Small intestine (tissue), 7 donors: Measurements from ENCODE around the gene DGKQ. TPM values are rescaled to one million over a fixed set of nuclear protein-coding genes. Genes with fewer than 3 reads are reported as not detected.

Experiments
- DNase-seq, 2 donors: peaks; one replicate each; pipeline versions ENCODE4 v3.0.0 to v3.0.0-alpha.2; 2013
- FAIRE-seq: peaks from 2 replicates; lab custom pipeline; 2012; peaks lifted over from hg19 to GRCh38; lab: Jason Lieb, UNC
- H3K27ac ChIP-seq, 3 donors: one replicate each; pipeline ENCODE4 v1.5.1; 2013; ENCODE audit warnings: low read length in 2 of 3, mild to moderate bottlenecking in 2 of 3, control low read depth in 1 of 3, inconsistent platforms in 1 of 3, low read depth in 1 of 3, moderate library complexity in 1 of 3
- H3K27me3 ChIP-seq, 3 donors: one replicate each; pipeline ENCODE4 v1.6.1; 2013; ENCODE audit warnings: low read length in 3 of 3, inconsistent platforms in 1 of 3; ENCODE audit not compliant: control insufficient read depth in 3 of 3, insufficient read depth in 3 of 3
- H3K36me3 ChIP-seq, 3 donors: one replicate each; pipeline ENCODE4 v1.6.1; 2013; ENCODE audit warnings: low read length in 3 of 3, inconsistent platforms in 1 of 3, low read depth in 1 of 3, mild to moderate bottlenecking in 1 of 3, moderate library complexity in 1 of 3; ENCODE audit not compliant: control insufficient read depth in 3 of 3, insufficient read depth in 2 of 3
- H3K4me1 ChIP-seq, 3 donors: one replicate each; pipeline ENCODE4 v1.6.1; 2013; ENCODE audit warnings: low read length in 2 of 3, inconsistent platforms in 1 of 3, low read depth in 1 of 3, mild to moderate bottlenecking in 1 of 3, moderate library complexity in 1 of 3; ENCODE audit not compliant: control insufficient read depth in 3 of 3, insufficient read depth in 2 of 3
- H3K4me3 ChIP-seq, 3 donors: one replicate each; pipeline ENCODE4 v1.5.1; 2013; ENCODE audit warnings: low read length in 3 of 3, control low read depth in 1 of 3, inconsistent platforms in 1 of 3, low read depth in 1 of 3, mild to moderate bottlenecking in 1 of 3, moderate library complexity in 1 of 3
- H3K9me3 ChIP-seq, 2 donors: one replicate each; pipeline ENCODE4 v1.6.1; 2013; ENCODE audit warnings: low read depth in 1 of 2, low read length in 1 of 2; ENCODE audit not compliant: control insufficient read depth in 2 of 2, insufficient read depth in 1 of 2
- WGBS, 3 donors: extraction: QIAGEN DNeasy Blood & Tissue Kit; methylation state at CpG; one replicate each; pipeline ENCODE4 v1.1.7; 2013; 5-methylcytosine and 5-hydroxymethylcytosine counted together
- polyA plus RNA-seq, 4 donors: library from polyadenylated mRNA; stranded (reverse) in 3 of 4; unstranded in 1 of 4; fragments of 200-250 nt in 3 of 4; fragments of 120-200 nt in 1 of 4; gene quantifications; one replicate each; pipeline versions ENCODE4 v1.2.1 to v1.2.3, GENCODE V29; 2013
- donor health status: healthy with polysubstance abuse.
- donor health status: control.
- donor health status: control.
- donor health status: Bipolar disorder and iron deficiency.
- donor health status: healthy.

Gene DGKQ
- polyA plus RNA-seq, 4 donors, result 18.9 to 42.3 (median 26.8) TPM

DNA sequence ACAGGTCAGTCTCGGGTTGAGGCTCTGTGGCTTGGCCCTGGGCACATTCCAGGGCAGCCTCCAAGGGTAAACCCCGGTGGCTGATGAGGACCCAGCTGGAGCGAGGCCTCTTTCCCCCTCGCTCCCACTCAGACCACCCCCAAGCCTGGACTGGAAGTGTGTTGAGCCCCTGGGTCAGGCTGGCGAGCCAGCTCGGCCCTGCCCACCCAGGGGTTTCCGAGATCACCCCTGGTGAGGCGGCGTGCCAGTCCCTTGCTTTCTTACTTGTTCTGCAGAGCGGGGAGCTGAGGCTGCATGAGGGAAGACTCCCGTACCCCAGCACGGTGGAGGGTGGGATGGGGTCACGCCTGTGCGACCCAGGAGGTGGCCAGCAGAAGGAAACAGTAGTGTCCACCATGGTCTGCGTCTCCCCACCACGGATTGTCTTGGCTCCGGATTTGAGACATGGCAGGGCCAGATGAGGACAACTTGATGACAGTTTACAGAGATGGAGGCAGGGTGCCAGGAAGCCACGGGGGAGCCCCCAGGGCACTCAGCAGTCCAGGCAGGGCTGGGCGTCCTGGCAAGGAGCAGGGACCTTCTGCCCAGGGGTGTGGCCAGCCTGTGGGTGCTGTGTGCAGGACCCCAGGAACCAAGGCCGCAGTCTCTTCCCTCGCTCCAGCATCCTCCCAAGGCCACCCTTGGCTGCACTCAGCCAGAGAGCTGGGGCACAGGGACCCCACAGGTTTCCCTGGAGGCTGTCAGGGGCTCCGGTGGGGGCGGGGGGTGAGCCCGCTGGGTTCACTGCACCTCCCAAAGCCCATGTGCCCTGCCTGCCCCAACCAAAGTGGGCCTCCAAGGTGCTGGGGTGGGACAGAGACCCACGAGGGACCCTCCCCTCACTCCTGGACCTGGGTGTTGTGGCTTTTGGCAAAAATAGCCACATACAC, 31.5 kb upstream of the DGKQ start:
- H3K4me1 ChIP-seq, result peaks cover 5 to 9% (median 7%) of the 10 kb centered on the region in 3 donors
- H3K9me3 ChIP-seq, result peaks cover 0 to 11% of the 10 kb centered on the region in 2 donors
- FAIRE-seq, result no peak
- DNase-seq, result no peak
- H3K27ac ChIP-seq, result no peak overlapping the region
- no peaks in the 10 kb centered on the region for H3K36me3 ChIP-seq
- WGBS, 3 donors, result 63 to 78% (median 71%) methylated on average over 21 to 25 of the region's 25 CpGs
- H3K4me3 ChIP-seq, result no peak overlapping the region
- H3K27me3 ChIP-seq, result peaks cover 13 to 89% (median 39%) of the 10 kb centered on the region in 3 donors

DNA sequence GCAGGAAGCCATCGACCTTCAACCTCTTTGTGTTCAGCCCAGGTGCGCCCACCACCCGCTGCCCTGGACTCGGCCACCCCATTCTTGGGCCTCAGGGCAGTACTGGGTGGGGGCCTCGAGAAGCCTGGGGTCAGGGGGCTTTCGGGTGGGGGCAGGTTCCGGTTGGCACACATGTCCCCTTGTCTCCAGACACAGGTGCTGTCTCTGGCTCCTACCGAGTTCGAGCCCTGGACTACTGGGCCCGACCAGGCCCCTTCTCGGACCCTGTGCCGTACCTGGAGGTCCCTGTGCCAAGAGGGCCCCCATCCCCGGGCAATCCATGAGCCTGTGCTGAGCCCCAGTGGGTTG, 30.7 kb upstream of the DGKQ start:
- Histone ChIP-seq H3K4me1 (peaks cover 5 to 7% (median 6%) of the 10 kb centered on the region in 3 donors), H3K9me3 (peaks cover 0 to 11% of the 10 kb centered on the region in 2 donors), H3K27ac (no peak overlapping the region), H3K27me3 (peaks cover 13 to 92% (median 42%) of the 10 kb centered on the region in 3 donors), H3K36me3 (no peaks in the 10 kb centered on the region), H3K4me3 (no peak overlapping the region)
- DNase-seq (no peak), FAIRE-seq (no peak)
- WGBS, 3 donors, result 72 to 88% (median 78%) methylated on average over 13 of the region's 13 CpGs

DNA sequence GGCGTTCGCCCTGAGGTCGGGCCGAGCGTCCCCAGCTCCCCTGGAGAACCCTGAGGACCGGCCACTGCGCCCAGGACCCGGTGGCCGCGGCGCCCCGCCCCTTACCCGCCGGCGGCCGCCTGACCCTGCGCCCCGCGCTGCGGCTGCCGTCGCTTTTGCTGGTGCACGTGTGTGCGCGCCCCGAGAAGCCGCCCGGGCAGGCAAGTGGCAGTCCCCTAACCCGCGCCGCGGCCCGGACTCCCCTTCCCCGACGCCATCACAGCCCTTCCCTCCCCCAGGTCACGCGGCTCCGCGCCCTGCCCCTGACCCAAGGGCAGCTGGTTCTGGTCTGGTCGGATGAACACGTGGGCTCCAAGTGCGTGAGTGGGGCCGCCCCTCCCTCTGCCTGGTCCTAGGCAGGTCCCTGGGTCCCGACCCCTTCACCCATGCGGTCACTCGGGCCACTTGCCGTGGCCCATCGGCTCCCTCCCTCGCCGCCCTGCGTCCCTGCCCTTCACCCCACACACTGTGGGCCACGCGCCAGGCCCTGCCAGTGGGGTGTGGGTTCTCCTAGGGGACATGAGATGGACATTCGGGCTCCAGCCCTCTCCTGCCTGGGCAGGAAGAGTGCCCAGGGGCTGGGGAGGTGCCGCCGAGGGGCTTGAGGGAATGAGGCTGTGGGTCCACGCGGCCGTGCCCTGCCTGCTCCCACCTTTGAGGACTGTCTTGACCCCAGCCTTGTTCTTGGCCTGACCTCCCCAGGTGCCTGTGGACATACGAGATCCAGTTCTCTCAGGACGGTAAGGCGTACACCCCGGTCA, 30.1 kb upstream of the DGKQ start:
- 24 to 57% (median 29%) methylated on average over 32 to 63 of the region's 63 CpGs for WGBS, 3 donors
- Histone ChIP-seq H3K27ac (no peak overlapping the region), H3K27me3 (peaks cover 13 to 90% (median 45%) of the 10 kb centered on the region in 3 donors), H3K36me3 (no peaks in the 10 kb centered on the region), H3K9me3 (peaks cover 0 to 10% of the 10 kb centered on the region in 2 donors), H3K4me1 (peaks cover under 1 to 7% (median 5%) of the 10 kb centered on the region in 3 donors), H3K4me3 (no peak overlapping the region)
- FAIRE-seq (no peak), DNase-seq (no peak)

DNA sequence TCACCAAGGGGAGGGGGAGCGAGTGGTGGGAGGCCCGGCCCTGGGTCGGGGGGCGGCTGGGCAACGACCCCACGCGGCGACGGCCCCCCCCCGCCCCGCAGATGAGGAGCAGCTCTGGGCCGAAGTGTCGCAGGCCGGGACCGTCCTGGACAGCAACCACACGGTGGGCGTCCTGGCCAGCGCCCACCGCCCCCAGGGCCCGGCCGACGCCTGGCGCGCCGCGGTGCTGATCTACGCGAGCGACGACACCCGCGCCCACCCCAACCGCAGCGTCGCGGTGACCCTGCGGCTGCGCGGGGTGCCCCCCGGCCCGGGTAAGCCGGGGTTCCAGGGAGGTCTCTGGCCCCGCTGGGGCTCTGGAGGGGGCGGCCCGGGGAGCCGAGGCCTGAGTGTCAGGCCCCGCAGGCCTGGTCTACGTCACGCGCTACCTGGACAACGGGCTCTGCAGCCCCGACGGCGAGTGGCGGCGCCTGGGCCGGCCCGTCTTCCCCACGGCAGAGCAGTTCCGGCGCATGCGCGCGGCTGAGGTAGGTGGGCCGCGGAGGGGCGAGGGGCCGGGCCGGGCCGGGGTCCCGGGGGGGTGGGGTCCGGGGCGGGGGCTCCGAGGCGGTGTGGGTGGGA, 29.4 kb upstream of the DGKQ start:
- Histone ChIP-seq H3K9me3 (peaks cover 0 to 7% of the 10 kb centered on the region in 2 donors), H3K4me3 (peak overlapping the region in 1 of 3 donors; percentile 9), H3K4me1 (peaks cover 4 to 9% (median 5%) of the 10 kb centered on the region in 3 donors), H3K36me3 (no peaks in the 10 kb centered on the region), H3K27ac (no peak overlapping the region), H3K27me3 (peaks cover 13 to 90% (median 51%) of the 10 kb centered on the region in 3 donors)
- FAIRE-seq (no peak), DNase-seq (no peak)
- WGBS, 3 donors, result 3 to 4% (median 4%) methylated on average over 37 to 75 of the region's 75 CpGs

DNA sequence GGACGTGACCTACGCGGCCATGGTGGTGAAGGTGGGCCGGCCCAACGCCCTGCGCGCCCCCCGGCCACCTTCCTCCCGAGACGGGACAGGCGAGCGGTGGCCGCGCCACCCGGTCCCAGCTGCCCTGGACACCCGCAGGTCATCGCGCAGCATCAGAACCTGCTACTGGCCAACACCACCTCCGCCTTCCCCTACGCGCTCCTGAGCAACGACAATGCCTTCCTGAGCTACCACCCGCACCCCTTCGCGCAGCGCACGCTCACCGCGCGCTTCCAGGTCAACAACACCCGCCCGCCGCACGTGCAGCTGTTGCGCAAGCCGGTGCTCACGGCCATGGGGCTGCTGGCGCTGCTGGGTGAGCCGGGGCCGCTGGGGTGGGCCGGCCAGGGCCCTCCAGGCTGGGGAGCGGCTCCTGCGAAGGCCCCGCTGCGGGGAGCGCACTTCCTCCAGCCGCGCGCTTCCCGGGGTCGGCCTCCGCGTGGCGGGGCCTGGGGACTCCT, 28.8 kb upstream of the DGKQ start:
- peaks cover 13 to 88% (median 52%) of the 10 kb centered on the region in 3 donors for H3K27me3 ChIP-seq
- 1 to 4% (median 3%) methylated on average over 38 to 54 of the region's 54 CpGs for WGBS, 3 donors
- DNase-seq, result peak in 1 of 2 donors; percentile 84

DNA sequence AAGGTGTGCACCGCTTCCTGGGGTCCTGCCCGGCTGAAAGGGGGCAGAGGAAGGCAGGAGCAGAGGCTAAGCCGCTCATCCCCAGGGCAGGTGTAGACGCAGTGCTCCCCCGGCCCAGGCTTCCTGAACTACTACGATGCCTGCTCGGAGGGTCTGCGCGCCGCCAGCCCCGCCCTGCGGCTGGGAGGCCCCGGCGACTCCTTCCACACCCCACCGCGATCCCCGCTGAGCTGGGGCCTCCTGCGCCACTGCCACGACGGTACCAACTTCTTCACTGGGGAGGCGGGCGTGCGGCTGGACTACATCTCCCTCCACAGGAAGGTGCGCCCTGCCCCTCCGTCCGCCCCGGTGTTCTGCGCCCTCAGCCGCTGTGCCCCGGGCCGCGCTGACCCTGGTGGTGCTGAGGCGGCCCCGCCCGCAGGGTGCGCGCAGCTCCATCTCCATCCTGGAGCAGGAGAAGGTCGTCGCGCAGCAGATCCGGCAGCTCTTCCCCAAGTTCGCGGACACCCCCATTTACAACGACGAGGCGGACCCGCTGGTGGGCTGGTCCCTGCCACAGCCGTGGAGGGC, 28.3 kb upstream of the DGKQ start:
- WGBS, 3 donors, result 18 to 25% (median 19%) methylated on average over 39 to 48 of the region's 48 CpGs
- DNase-seq (no peak), FAIRE-seq (no peak)
- H3K4me1 ChIP-seq, result peaks cover 5 to 9% (median 8%) of the 10 kb centered on the region in 3 donors
- peaks cover 0 to 2% of the 10 kb centered on the region in 2 donors for H3K9me3 ChIP-seq
- H3K27me3 ChIP-seq, result peaks cover 13 to 84% (median 50%) of the 10 kb centered on the region in 3 donors
- no peak overlapping the region for H3K4me3 ChIP-seq
- H3K36me3 ChIP-seq, result no peaks in the 10 kb centered on the region
- H3K27ac ChIP-seq, result no peak overlapping the region

More for the DNA sequence above, 28.8 kb upstream of the DGKQ start:
- H3K36me3 ChIP-seq, result no peaks in the 10 kb centered on the region
- no peak overlapping the region for H3K27ac ChIP-seq
- peak overlapping the region in 1 of 3 donors; percentile 9 for H3K4me3 ChIP-seq
- peaks cover 5 to 9% (median 7%) of the 10 kb centered on the region in 3 donors for H3K4me1 ChIP-seq
- H3K9me3 ChIP-seq, result peaks cover 0 to 7% of the 10 kb centered on the region in 2 donors
- FAIRE-seq, result no peak

DNA sequence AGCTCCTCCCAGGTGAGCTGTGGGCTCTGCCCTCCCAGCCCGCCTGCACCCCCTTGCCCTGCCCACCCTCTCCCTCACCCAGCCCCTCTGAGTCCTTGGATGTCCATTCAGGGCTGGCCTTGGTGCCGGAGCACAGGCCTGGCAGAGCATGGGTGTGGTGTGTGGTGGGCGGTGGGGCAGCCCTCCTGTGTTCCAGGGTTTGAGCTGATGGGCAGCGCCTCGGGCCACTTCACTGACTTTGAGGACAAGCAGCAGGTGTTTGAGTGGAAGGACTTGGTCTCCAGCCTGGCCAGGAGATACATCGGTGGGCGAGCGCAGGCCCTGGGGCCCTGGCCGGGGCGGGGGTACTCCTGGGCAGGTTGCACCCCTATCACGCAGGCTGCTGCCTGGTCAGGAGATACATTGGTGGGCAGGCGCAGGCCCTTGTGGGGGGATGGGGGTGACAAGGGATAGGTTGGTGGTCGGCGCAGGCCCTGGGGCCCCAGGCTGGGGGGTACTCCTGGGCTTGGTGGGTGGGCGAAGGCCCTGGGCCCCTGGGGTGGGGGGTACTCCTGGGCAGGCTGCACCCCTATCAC, 27.4 kb upstream of the DGKQ start:
- Histone ChIP-seq H3K4me3 (no peak overlapping the region), H3K9me3 (no peaks in the 10 kb centered on the region), H3K27me3 (peaks cover 13 to 84% (median 50%) of the 10 kb centered on the region in 3 donors), H3K27ac (no peak overlapping the region), H3K36me3 (no peaks in the 10 kb centered on the region), H3K4me1 (peaks cover 5 to 17% (median 9%) of the 10 kb centered on the region in 3 donors)
- 71 to 87% (median 74%) methylated on average over 11 to 15 of the region's 15 CpGs for WGBS, 3 donors
- DNase-seq (no peak), FAIRE-seq (no peak)
